Measurements from ENCODE around the gene NOA1.
A peak's percentile ranks its signal among the peaks of the same experiment; 100 is the strongest.

Gene NOA1

DNA sequence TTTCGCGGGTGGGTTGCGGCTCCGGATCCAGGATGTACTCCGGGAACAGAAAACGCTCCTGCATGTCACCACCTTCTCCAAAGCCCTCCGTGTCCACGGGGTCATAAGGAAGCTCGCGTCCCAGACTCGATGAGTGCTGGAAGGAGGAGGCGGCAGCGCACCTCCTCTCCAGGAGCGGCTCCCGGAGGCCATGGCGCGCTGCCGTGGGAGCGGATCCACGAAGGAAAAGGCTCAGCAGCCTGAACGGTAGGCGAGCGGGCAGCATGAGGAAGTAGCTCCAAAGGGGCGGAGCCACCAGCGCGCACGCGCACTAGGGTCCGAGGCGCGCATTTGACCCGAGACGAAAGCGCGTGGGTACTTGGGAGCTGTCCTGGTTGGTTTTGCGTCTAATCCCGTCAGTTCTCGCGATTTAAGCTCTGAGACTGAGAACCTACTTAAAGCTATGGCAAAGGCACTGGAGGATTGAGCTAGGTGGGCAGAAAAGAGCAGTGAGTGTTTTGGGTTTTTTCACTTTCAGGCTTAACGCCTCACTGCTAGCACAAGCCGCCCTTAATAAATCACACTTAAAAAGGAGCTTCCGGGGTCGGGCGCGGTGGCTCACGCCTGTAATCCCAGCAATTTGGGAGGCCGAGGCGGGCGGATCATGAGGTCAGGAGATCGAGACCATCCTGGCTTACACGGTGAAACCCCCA, at the start of gene NOA1:
NOA1 (minus strand) TSS at position 286 of the 692 bp plus-strand sequence; CDS start at position 265, 21 bp downstream.
- peak; percentile 100 for DNase-seq

DNA sequence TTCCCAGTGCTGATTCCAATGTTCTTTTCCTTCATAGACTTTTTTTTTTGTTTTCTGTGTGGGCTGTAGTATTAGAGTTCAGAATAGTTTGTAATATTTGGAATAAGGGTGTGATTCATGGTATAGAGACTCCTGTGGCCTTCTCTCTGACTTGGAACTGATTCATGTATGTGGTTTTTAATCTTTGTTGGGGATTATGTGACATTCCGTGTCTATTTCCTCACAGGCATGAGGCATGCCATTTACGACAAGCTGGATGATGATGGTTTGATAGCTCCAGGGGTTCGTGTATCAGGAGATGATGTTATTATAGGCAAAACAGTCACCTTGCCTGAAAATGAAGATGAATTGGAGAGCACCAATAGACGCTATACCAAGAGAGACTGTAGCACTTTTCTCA, 45.7 kb upstream of the NOA1 start:
- DNase-seq = no peak

DNA sequence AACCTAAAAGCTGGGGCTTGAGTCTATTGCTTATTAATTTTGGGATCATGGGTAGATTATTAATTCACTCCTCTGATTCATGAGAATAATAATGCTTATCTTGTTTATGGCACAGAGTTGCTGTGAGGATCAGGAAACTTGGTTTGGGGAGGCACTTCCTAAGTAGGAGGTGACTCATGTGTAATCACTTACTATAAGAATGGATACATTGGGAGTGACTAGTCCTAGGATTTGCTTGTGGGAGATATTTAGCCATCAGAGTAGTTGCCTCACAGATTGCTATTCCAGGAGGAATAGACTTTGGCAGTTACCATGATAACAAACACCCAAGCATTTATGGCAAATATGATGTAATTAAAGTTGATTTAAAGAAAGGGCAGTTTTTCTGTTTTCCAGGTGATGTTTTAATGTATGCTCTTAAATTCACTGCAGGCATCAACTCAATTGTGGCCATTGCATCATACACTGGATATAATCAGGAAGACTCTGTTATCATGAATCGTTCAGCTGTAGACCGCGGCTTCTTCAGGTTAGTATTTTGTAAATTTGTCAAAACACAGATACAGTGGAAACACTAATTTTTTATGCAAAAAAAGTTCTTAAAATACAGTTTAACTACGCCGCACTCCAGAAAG, 43.2 kb upstream of the NOA1 start:
- DNase-seq = no peak

DNA sequence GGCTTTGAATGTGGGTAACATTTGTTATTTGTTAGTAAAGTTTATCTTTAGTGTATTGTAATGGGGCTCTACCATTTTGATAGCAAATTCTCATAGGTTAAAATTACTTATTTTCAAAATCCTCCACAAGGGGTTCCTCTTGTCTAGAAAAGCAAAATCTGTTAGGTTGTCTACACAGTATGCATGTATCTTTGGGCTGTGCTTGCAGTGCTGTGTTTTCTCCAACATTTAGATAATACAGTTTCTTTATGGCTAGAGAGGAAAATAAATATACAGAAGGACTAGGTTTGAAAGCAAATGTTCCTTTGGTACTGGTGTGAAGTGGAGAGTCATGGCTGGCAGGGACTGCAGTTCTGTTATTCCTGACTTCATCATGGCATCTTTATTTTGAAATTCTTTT, 41.6 kb upstream of the NOA1 start:
- DNase-seq = no peak

DNA sequence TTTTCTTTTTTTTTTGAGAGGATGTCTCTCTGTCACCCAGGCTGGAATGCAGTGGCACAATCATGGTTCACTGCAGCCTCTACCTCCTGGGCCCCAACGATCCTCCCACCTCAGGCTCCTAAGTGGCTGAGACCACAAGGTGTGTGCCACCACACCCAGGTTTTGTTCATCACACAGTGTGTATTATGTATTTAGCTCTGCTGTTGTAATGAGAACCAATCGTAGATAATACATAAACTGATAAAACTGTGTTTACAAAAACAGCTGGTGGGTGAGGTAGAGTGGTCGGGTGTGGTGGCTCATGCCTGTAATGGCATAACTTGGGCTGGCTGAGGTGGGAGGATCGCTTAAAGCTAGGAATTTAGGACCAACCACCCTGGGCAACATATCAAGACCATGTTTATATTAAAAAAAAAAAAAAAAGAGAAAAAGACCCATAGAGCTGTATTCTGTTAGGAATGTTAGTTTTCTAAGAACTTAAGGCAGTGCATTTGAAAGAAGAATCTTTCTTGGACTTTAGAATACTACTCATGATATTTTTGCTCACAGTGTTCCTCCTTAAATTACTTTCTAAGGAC, 36.2 kb upstream of the NOA1 start:
- no peak for DNase-seq

DNA sequence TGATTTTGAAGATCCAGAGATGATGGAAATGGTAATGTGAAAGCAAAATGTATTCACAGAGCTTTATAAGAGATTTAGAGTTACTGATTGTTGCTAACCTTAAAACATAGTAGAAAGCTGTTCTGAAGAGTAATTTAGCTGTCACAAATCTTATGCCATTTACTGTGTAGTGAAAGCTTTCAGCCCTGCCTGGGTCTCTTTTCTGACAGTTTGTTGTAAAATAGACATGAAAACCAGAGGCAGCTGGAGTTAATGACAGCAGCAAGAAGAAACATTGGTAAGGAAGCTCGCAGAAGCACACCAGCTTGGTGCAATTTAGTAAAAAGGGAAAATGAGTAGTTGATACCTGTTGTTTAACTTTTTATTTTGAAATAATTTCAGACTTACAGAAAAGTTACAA, 22.3 kb upstream of the NOA1 start:
- no peak for DNase-seq

DNA sequence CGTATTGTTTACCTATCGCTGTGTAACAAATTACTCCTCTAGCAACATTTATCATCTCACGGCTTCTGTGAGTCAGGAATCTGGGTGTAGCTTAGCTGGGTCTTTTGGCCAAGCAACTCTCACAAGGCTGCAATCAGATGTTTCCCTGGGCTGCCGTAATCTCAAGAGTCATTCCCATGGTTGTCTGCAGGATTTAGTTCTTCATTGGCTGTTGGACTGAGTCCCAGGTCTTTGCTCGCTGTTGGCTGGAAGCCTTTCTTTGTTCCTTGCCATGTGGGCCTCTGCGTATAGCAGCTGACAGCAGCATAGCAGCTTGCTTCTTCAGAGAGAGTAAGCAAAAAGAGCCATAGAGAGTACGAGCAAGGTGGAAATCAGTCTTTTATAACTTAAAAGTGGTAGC, 18.1 kb upstream of the NOA1 start:
- DNase-seq = no peak

DNA sequence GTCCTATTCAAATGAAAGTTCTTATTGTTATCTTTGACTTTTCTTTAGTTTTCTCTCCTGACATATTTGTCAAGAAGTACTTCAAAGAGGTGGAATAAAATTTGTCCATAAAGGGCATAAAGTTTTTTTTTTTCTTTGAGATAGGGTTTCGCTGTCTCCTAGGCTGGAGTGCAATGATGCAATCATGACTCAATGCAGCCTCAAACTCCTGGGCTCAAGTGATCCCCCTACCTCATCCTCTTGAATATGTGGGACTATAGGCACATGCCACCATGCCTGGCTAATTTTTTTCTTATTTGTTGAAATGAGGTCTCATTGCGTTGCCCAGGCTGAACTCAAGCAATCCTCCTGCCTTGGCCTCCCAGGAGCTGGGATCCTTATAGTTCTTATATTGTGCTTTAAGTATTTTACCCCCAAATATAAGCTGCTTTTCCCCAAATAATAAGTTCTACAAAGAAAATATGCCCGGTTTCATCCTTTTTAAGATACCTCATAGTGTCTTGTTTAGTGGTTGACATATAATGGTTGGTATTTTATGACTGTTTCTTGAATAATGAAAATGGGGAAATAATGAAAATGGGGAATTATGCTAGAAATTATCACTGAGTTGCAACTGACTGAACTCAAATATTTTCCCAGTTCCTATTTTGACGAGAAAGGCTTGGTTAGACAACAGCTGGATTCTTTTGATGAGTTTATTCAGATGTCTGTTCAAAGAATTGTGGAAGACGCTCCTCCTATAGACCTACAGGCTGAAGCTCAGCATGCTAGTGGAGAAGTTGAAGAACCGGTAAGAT, 12.9 kb upstream of the NOA1 start:
- no peak for DNase-seq

DNA sequence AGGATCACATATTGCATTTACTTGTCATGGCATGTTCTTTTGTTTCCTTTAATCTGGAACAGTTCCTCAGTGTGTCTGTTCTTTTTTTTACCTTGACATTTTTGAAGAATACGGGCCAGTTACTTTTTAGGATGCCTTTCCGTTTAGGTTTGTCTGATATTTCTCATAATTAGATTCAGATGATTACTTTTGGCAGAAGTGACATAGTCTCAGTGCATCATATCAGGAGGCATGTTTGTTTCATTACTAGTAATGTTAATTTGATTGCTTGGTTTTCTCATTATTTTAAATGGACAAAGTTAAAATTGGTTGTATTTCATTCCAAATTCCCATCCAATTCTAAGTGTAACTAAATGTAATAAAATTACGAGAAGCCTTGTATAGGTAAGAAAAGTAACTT, 9.5 kb upstream of the NOA1 start:
- DNase-seq = no peak

DNA sequence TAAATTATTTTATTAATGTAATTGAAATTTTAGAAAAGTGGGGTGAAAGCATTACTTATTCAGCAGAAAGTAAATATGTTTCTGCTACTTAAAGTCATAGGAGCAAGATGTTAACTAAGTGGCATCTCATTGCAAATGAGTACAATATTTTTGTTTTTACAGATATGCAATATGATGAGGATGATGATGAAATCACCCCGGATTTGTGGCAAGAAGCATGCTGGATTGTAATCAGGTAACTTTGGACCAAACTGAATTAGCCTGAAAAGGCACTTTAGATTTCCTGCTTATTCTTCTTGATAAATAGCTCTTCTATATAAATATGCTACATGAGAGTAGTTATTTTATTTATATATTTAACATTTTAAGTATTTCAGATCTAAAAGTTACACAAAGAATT, 8.8 kb upstream of the NOA1 start:
- no peak for DNase-seq

DNA sequence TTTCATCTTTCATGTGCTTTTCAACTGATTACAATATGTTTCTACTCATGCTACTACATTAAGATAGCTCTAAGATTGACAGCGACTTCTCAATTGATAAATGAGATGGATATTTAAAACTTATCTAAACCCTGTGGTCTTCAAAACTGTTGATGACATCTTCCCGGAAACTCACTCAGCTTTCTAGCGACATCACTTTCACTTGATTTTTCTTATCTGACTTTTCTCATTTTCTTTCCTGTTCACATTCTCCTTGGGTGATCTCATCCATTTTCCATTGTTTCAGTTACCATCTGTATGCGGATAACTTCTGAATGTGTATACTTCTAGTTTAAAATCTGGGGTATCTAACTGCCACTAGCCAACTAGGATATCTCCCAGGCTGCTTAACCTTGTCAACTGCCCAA, 4.4 kb upstream of the NOA1 start:
- no peak for DNase-seq

DNA sequence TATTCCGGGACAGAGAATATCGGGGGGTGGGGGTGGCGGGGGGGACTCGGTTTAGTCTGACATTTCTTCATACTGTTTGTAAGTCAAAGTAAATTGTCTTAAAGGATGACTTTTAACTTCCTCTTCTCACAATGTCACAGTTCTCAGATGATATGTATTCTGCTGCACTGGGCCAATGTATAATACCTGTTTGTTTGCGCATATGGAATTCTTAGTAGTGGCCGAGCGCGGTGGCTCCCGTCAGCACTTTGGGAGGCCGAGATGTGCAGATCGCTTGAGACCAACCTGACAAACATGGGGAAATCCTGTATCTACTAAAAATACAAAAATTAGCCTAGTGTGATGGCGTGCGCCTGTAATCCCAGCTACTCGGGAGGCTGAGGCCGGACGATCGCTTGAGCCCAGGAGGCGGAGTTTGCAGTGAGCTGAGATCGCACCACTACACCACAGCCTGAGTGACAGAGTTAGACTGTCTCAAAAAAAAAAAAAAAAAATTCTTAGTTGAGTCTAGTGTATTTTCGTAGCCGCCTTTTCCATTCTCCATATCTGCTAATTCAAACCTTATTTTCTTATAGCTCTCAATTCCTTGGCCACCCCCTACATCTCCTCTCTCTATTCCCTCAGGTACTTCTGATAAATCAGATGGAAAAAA, 2.1 kb upstream of the NOA1 start:
- peak; percentile 17 for DNase-seq

DNA sequence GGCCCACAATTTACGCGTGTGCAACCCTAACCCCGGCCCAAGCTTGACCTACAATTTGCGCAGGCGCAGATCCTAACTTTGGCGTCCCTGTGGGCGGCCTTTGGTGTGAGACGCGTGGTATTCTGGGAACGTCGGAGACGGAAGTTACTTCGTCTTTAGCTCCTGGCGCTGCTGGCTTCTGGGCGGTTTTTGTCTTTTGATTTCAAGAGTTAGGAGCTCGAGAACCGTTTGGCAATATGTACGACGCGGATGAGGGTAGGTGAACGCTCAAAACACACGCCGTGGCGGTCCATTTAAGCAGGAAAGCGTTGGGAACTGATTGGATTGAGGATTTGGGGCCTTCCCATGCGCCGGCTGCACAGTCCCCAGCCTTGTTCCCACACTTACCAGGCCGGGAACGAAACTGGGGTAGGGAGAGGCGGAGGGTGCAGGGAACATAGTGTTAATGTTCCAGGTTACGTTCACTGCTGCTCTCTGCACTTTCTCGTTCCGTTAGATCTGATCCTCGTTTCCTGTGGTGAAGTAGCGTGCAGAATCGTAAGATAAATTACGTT, 1.4 kb upstream of the NOA1 start, which contains the start of gene POLR2B:
POLR2B (plus strand) TSS at position 147 of the 554 bp plus-strand sequence; CDS start at position 237, 90 bp downstream.
- peak; percentile 92 for DNase-seq

DNA sequence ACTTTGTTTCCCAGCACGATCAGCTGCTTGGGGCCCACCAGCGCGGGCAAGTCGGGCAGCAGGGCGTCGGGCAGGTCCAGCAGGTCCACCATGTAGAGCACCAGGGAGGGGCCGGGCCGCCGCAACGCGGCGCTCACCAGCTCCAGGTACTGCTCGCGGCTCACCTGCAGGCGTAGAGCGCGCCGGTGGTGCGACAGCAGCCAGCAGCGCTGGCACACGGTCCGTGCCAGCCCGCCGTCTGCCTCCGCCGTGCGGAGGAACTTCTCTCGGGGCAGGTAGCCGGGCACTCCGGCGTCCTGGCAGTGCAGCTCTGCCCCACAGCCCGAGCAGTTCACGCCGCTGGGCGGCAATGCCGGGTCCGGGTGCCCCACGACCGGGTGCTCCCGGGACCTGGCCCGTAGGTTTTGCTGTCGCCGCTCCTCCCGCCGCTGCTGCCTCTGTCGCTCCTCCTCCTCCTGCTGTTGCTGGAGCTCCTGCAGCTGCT, 527 bp downstream of the NOA1 start:
- no peak for DNase-seq

DNA sequence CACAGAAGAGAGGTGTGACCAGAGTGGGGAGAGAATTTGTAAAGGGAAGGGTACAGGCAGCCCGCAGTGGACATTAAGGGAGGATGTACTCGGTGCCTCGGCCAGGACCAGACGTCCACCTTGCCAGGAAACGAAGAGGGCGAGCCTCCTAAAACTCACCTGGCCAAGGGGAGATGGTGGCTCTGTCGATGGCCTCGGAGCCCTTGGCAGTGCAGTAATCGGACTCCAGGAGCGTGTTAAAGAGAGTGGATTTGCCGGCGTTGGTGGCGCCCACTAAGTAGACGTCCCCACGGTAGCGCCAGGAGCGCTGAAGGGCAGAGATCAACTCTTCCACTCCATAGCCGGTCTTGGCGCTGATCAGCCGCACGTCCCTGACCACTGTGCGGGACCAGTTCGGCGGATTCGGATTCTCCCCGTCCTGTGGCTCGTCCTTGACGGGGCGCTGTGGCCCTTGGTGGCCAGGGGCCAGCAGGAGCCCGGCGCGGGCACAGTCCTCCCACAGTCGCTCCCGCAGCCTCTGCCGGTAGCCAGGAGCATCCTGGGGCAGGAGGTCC, 1.0 kb downstream of the NOA1 start:
- no peak for DNase-seq

DNA sequence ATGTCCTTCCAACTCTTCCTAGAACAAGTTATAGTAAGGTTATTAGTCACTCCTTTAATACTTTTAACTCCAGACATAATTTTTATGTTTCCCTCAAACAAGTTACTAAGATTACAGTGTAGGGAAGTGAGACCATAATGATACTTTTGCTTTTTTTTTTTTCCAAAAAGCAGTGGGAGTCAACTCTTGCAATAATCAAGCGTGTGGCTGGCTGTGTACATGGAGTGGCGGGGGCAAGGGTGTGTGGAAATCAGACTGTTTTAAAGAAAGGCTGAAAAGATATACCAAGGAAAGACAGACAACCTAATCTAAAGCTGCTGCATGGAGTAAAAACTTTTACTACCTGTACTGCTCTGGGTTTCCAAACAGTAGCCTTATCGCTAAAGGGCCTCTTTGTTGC, 4.1 kb downstream of the NOA1 start:
- no peak for DNase-seq

DNA sequence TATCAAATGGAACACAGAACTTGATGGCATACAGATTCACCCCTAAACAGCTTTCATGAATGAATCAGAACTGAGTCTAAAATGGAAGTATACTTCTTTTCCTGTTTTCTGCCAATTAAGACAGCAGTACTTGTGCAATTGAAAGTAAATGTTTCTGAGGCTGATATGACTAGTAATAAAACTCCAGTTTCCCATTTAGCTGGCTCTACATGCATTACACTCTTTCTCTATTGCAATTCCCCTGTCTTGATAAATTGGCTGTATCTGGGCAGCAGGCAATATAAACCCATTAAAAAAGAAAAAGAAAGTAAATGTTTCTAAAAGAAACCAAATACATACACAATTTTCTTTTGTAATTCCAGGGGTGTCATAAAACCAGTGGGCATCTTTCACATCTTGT, 4.6 kb downstream of the NOA1 start:
- no peak for DNase-seq

DNA sequence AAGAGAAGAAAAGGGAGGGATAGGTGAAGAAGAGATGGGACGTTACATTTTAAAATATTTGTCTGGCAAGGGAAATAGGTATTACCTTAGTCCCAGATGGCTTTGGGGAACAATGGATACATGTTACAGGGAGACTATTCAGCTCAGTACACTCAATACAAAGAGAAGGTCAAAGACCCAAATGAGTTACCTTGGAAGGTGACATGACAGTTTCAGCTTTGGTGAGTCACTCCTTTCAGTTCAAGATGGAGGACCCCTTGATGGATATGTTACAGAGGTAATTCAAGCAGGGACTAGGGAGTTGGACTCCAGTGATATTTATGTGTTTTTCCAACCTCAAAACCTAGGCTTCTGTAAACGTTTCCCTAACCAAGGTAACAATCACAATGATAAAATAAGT, 5.0 kb downstream of the NOA1 start:
- no peak for DNase-seq

DNA sequence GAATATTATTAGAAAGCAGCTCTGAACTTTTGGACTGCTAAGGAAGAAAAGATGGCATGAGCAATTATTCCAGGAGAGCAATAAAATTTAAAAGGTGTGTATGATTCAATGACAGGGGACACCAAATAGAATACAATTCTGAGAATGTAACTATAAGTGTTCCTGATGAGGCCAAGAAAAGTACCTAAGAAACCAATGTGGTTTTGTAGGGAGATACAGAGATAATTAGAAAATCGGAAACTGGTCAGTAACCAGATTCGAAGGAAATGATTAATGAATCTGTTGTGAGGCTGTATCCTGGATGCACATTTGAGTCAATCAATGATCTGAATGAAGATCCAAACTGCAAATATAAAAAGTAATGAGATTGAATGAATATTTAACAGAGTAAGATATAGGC, 6.0 kb downstream of the NOA1 start:
- DNase-seq = no peak

DNA sequence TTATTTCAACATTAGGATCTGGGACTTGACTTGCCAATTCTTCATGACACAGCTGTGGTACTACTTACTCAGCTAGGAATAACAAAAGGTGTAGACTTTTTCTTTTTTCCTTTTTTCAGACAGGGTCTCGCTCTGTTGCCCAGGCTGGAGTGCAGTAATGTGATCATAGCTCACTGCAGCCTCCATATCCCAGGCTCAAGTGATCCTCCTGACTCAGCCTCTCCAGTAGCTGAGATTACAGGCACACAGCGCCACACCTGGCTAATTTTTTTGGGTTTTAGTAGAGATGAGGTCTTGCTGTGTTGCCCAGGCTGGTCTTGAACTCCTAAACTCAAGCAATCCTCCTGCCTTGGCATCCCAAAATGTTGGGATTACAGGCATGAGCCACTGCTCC, 16.3 kb downstream of the NOA1 start:
- DNase-seq = no peak

DNA sequence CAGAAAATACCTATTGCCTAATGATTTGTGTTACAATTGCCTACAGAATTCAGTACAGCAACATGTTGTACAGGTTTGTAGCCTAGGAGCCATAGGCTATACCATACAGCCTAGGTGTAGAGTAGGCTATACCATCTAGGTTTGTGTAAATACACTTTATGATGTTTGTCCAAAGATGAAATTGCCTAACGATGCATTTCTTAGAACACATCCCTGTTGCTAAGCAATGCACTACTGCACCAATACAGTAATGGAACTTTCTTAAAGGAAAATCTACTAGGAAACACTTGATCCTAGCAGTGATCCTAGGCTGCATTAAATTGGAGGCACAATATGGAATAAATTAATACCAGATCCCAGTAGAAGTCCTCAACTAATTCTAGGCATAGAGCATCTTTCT, 18.3 kb downstream of the NOA1 start:
- no peak for DNase-seq

DNA sequence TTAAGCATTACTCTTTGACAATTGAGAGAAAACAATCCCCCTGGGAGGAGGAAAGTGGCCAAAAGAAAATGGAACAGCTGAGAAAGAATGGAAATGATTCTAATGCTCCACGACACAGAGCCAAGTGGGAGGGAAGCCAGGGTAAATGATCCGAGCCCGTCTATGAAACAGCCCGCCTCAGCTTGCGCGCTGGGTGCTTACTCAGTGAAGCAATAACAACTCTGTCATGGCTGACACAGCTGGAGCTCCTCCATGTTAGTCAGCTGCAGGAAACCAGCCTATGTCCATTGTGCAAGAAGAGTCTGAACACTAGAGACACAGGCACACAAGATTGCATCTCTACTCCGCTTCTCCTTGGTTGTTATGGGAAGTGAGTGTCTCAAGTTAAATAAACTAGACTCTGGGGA, 19.3 kb downstream of the NOA1 start:
- peak; percentile 66 for DNase-seq

Measured in retina (tissue), 1 donor.